GM13977 (cell line): ENCODE results near the gene ZNF273.
"Not testable (repeated sequence)": the region's sequence is repeated elsewhere in the genome, so short reads cannot be mapped to it uniquely, and the experiment has no call there.

Experiments used
- DNase-seq: peaks from one replicate; pipeline ENCODE4 v3.0.0; 2012; ENCODE audit warnings: low spot score
- in situ Hi-C: fragments of 300-500 bp; cut with MboI; formaldehyde crosslinking; loops from one replicate; pipeline ENCODE4 v1.12.0; 2022; ENCODE audit warnings: low sequenced_read_pairs, low pct_unique_long_range_greater_than_20kb, mixed read lengths, inconsistent platforms; ENCODE audit not compliant: unreplicated experiment
- TF ChIP-seq, protein P1 (sequence below): IDR thresholded peaks from 2 replicates; pipeline ENCODE4 v1.5.1; 2012; ENCODE audit warnings: mild to moderate bottlenecking, control low read depth; ENCODE audit not compliant: insufficient read depth; ENCODE audit errors: extremely low read depth, missing control alignments

ZNF273 gene

DNA sequence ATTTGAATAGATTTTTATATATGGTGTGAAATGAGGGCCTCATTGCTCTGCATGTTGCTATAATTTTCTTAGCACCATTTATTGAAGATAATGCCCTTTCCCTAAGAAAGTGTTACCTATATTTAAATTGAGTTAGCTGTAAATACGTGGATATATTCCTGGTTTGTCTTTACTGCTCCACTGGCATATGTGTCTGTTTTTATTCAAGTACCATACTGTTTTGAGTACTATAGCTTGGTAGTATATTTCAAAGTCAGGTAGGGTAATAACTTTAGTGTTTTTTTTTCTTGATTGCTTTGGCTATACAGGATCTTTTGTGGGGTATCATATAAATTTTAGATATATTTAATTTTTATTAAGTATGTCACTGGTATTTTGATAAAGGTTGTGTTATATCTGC, 31.4 kb downstream of the ZNF273 start:
- in situ Hi-C loops, result no loop called here
- TF ChIP-seq, protein P1, sequence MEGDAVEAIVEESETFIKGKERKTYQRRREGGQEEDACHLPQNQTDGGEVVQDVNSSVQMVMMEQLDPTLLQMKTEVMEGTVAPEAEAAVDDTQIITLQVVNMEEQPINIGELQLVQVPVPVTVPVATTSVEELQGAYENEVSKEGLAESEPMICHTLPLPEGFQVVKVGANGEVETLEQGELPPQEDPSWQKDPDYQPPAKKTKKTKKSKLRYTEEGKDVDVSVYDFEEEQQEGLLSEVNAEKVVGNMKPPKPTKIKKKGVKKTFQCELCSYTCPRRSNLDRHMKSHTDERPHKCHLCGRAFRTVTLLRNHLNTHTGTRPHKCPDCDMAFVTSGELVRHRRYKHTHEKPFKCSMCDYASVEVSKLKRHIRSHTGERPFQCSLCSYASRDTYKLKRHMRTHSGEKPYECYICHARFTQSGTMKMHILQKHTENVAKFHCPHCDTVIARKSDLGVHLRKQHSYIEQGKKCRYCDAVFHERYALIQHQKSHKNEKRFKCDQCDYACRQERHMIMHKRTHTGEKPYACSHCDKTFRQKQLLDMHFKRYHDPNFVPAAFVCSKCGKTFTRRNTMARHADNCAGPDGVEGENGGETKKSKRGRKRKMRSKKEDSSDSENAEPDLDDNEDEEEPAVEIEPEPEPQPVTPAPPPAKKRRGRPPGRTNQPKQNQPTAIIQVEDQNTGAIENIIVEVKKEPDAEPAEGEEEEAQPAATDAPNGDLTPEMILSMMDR, result no peak
- DNase-seq, result no peak

DNA sequence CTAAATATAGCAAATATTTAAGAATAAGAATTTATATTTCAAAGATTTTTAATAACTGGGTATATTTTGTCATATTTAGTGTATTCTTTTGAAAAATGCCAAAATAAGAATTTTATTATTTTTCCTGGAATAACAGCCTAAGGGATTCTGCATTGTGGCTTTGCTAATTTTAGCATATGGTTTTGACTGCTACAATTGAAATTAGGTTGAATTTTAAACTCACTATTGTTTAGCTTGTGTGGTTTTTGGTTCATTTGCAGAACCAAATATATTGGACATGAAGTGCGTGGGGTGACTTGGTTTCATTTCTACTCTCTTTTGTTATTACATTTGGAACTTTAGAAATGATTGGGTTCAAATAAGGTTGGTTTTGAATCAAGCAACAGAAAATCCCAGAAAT, 35.5 kb downstream of the ZNF273 start:
- in situ Hi-C loops, result no loop called here
- TF ChIP-seq, protein P1, result no peak
- DNase-seq, result no peak

DNA sequence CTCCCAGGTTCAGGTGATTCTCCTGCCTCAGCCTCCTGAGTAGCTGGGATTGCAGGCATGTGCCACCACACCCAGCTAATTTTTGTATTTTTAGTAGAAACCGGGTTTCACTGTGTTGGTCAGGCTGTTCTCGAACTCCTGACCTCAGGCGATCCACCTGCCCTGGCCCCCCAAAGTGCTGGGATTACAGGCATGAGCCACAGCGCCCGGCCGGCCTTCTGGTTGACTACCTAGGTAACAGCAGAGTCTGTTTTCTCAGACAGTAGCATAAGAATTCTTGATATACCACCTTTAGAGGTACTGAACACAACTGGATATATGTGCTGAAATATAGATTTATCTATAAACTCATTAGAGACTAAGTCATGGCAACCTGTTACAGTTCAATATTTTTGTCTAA, 36.9 kb downstream of the ZNF273 start:
- in situ Hi-C loops, DNase-seq: not testable (repeated sequence)

DNA sequence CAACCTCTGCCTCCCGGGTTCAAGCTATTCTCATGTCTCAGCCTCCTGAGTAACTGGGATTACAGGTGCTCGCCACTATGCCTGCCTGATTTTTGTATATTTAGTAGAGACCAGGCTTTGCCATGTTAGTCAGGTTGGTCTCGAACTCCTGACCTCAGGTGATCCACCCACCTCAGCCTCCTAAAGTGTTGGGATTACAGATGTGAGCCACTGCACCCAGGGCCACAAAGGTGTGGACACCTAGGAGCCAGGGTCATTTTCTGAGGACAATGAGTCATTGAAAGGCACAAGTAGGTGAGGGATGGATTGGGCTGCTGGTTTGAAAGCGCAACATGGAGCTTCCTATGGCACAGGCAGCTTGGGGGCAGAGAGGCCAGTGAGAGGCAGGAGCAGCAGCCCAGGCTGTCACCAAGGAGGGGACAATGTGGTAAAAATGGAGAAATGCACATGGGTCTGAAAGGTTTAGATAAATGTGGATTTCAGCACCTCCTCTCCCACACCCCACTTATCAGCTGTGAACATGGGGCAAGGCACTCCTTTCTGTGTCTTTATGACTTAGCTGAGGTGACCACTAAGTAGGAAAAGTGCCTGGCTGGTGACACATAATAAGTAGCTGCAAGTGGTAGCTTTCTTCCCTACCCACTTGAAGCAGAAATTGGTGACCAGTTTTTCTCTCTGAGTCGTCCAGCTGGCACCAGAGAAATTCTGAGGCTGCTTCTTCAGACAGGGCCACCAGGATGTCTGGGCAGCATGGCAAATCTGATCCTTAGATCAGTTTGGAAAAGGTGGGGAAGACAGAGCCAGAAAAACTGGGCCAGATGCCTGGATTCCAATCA, 41.8 kb downstream of the ZNF273 start:
- in situ Hi-C loops, DNase-seq: not testable (repeated sequence)

DNA sequence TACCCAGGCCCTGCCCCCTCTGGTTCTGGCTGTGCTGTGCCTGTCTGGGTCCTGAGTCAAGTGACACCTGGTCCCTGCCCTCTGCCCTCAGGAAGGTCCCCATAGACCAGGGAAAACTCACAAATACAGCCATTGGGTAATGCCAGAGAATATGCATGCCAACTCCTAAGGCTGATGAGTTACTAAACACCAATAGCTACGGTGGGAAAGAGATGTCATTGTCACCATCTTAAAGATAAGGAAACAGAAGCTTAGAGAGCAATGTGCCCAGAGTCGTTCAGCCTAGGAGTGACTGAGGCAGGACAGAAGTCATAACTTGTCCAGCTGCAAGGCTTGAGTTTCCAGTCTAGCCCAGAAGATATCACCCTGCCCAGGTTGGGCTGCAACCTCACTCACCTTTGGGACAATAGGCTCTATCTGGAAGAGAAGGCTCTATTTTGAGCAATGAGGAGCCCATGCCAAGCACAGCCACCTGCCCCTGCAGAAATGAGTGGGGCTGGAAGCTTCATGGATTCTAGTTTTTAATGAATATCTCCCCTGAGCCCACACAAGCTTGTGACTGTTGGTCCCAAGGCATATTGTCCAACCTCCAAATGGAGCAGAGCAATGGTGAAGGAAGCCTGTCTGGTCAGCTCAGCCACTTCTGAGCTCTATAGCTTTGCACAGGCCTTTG, 42.6 kb downstream of the ZNF273 start:
- no peak for DNase-seq
- TF ChIP-seq, protein P1, result no peak
- in situ Hi-C loops, result no loop called here

DNA sequence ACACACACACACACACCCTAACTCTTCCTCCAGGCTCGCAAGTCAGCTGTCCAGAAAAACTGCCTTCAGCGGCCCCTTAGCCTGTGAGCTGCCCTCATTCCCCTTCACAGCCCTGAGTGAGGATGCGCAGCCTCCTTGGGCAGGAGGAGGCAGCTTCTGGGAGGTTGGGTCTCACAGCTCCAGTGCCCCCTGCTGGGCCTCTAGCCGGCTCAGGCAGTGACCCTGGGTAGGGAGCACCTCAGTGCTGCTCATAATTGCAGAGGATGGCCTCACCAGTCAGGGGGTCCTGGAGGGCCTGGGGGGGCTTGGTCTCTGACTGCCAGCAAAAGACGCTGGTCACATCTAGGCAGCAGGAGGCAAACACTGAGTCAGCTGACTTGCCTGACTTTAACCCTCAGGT, 43.7 kb downstream of the ZNF273 start:
- DNase-seq, result peak; percentile 26
- in situ Hi-C loops, result no loop called here

DNA sequence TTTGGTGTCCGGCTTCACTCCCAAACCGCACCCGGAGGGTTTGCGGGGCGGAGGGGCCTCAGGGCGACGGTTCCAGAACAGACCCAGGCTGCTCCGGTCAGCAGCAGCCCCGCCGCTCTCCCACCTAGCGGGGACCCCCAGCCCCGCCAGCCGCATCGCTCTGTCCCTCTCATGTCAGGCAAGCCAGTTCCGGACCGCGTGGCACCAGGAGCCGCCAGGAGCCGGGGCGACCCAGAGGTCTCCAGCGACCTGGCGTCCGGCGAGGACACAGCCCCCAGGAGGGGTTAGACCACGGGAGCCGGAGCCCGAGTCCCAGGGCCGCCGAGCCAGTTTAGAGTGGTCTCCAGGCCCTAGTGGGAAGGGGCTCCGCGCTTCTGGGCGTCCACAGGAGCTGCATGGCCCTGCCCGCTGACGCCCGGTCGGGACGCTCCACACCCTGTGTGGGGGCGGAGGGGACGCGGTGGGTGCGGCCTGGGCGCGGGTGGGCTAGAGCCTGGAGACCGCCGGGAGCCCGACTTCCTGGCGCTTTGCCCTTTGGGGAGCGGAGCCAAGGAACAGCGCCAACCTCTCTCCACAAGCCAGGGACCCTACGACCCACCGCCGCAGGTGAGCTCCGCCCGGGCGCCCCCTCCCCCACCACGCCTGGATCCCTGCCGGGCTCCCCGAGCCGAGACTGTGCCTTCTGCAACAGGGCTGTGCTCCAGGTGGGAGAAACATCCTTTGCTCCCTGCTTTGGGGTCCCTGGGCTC, 44.4 kb downstream of the ZNF273 start:
- in situ Hi-C loops, result no loop called here
- no peak for DNase-seq

More for the DNA sequence above, 43.7 kb downstream of the ZNF273 start:
- TF ChIP-seq, protein P1, result peak; percentile 20

DNA sequence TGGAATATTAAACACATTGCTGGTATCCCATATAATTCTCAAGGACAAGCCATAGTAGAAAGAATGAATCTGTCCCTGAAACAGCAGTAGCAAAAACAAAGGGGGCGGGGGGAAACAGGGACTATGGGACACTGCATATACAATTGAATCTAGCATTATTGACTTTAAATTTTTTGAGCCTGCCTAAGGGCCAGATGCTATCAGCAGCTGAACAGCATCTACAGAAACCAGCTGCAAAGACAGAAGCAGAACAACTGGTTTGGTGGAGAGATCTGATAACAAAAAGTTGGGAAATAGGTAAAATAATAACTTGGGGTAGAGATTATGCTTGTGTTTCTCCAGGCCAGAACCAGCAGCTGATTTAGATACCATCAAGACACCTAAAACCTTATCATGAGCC, 45.7 kb downstream of the ZNF273 start:
- in situ Hi-C loops, DNase-seq: not testable (repeated sequence)

More for the DNA sequence above, 44.4 kb downstream of the ZNF273 start:
- TF ChIP-seq, protein P1, result no peak

DNA sequence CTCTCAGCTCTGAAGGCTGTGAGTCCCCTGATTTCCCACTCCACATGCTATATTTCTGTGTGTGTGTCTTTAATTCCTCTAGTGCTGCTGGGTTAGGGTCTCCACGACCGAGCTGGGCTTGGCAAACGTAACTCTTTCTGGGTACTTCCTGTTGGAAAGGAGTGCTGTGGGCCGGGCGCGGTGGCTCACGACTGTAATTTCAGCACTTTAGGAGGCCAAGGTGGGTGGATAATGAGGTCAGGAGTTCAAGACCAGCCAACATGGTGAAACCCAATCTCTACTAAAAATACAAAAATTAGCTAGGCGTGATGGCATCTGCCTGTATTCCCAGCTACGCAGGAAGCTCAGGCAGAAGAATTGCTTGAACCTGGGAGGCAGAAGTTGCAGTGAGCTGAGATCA, 47.6 kb downstream of the ZNF273 start:
- in situ Hi-C loops, DNase-seq: not testable (repeated sequence)
